GM12865 (cell line): ENCODE measurements around the gene MUC20.
"Not testable (repeated sequence)": the region's sequence is repeated elsewhere in the genome, so short reads cannot be mapped to it uniquely, and the experiment has no call there.

Source experiments
- DNase-seq: peaks from one replicate; pipeline ENCODE4 v3.0.0; 2010; ENCODE audit warnings: low read depth
- H3K4me3 ChIP-seq: 2 replicates; pipeline ENCODE4 v1.5.1; 2011; ENCODE audit warnings: mild to moderate bottlenecking, low read depth, low read length, control low read depth

MUC20 gene

GRCh38 chr3:195720831-195721506 lies at the start of gene MUC20:
Gene MUC20 (plus strand): TSS chr3:195720978. CDS start chr3:195721008, 30 bp downstream.
- H3K4me3 ChIP-seq, DNase-seq: not testable (repeated sequence)

GRCh38 chr3:195671283-195671682 lies 49.5 kb upstream of the MUC20 start:
- not testable (repeated sequence) for H3K4me3 ChIP-seq, DNase-seq

GRCh38 chr3:195673711-195674110 lies 47.1 kb upstream of the MUC20 start:
- not testable (repeated sequence) for H3K4me3 ChIP-seq, DNase-seq

- H3K4me3 ChIP-seq, DNase-seq: not testable (repeated sequence)
Measured at GRCh38 chr3:195678391-195679015, 42.3 kb upstream of the MUC20 start.

GRCh38 chr3:195680690-195681089 lies 40.1 kb upstream of the MUC20 start:
- DNase-seq, H3K4me3 ChIP-seq: not testable (repeated sequence)

GRCh38 chr3:195681458-195682103 lies 39.2 kb upstream of the MUC20 start:
- not testable (repeated sequence) for H3K4me3 ChIP-seq, DNase-seq

- H3K4me3 ChIP-seq, DNase-seq: not testable (repeated sequence)
Measured at GRCh38 chr3:195682104-195682742, 38.6 kb upstream of the MUC20 start.

- H3K4me3 ChIP-seq: not testable (repeated sequence)
Measured at GRCh38 chr3:195683722-195684526, 36.9 kb upstream of the MUC20 start.

GRCh38 chr3:195684527-195685257 lies 36.1 kb upstream of the MUC20 start:
- not testable (repeated sequence) for H3K4me3 ChIP-seq
- peak; percentile 27 for DNase-seq

More at GRCh38 chr3:195683722-195684526, 36.9 kb upstream of the MUC20 start:
- DNase-seq: not testable (repeated sequence)

GRCh38 chr3:195686537-195687208 lies 34.1 kb upstream of the MUC20 start:
- not testable (repeated sequence) for DNase-seq, H3K4me3 ChIP-seq

- not testable (repeated sequence) for H3K4me3 ChIP-seq
- peak; percentile 21 for DNase-seq
Measured at GRCh38 chr3:195687209-195687760, 33.5 kb upstream of the MUC20 start.

GRCh38 chr3:195688471-195689183 lies 32.2 kb upstream of the MUC20 start:
- DNase-seq, H3K4me3 ChIP-seq: not testable (repeated sequence)

GRCh38 chr3:195689184-195690070 lies 31.4 kb upstream of the MUC20 start:
- H3K4me3 ChIP-seq, DNase-seq: not testable (repeated sequence)
